GM11168 (cell line): ENCODE results near the gene MACROD2.

Experiments used
- in situ Hi-C: fragments of 300-500 bp; cut with MboI; formaldehyde crosslinking; loops from one replicate; pipeline ENCODE4 v1.12.0; 2022; ENCODE audit warnings: low sequenced_read_pairs; ENCODE audit not compliant: unreplicated experiment

The MACROD2 gene

GRCh38 chr20:15673206-15673605 is 1677.9 kb downstream of the MACROD2 start:
- in situ Hi-C loops: loop anchor here (25.0 kb wide), 2 partner anchors 411 to 1336 kb away; partner anchors contain the start of gene FLRT3

GRCh38 chr20:15674253-15675060 is 1679.1 kb downstream of the MACROD2 start:
- in situ Hi-C loops: loop anchor here (25.0 kb wide), 2 partner anchors 412 to 1337 kb away; partner anchors contain the start of gene FLRT3

- in situ Hi-C loops: no loop called here
Observed at GRCh38 chr20:15675061-15675514, 1679.8 kb downstream of the MACROD2 start.

- in situ Hi-C loops: no loop called here
Observed at GRCh38 chr20:15675813-15676484, 1680.6 kb downstream of the MACROD2 start.

- in situ Hi-C loops: no loop called here
Observed at GRCh38 chr20:15676815-15677214, 1681.5 kb downstream of the MACROD2 start.

- in situ Hi-C loops: no loop called here
Observed at GRCh38 chr20:15682690-15683089, 1687.4 kb downstream of the MACROD2 start.

GRCh38 chr20:15692570-15692969 is 1697.3 kb downstream of the MACROD2 start:
- in situ Hi-C loops: no loop called here

GRCh38 chr20:15699431-15700146 is 1704.3 kb downstream of the MACROD2 start:
- in situ Hi-C loops: loop anchor here (10.0 kb wide), 1 partner anchor 775 kb away; no protein-coding TSS in a partner anchor

- in situ Hi-C loops: loop anchor here (10.0 kb wide), 1 partner anchor 775 kb away; no protein-coding TSS in a partner anchor
Observed at GRCh38 chr20:15700147-15700765, 1704.9 kb downstream of the MACROD2 start.

GRCh38 chr20:15702161-15702560 is 1706.8 kb downstream of the MACROD2 start:
- in situ Hi-C loops: loop anchor here (10.0 kb wide), 1 partner anchor 773 kb away; no protein-coding TSS in a partner anchor

GRCh38 chr20:15703171-15703911 is 1708.0 kb downstream of the MACROD2 start:
- in situ Hi-C loops: loop anchor here (10.0 kb wide), 1 partner anchor 771 kb away; no protein-coding TSS in a partner anchor

- in situ Hi-C loops: loop anchor here (10.0 kb wide), 1 partner anchor 769 kb away; no protein-coding TSS in a partner anchor
Observed at GRCh38 chr20:15705975-15706374, 1710.7 kb downstream of the MACROD2 start.

- in situ Hi-C loops: loop anchor here (10.0 kb wide), 1 partner anchor 768 kb away; no protein-coding TSS in a partner anchor
Observed at GRCh38 chr20:15706719-15707118, 1711.4 kb downstream of the MACROD2 start.

GRCh38 chr20:15708984-15709598 is 1713.8 kb downstream of the MACROD2 start:
- in situ Hi-C loops: loop anchor here (10.0 kb wide), 1 partner anchor 766 kb away; no protein-coding TSS in a partner anchor

- in situ Hi-C loops: no loop called here
Observed at GRCh38 chr20:15710636-15711035, 1715.3 kb downstream of the MACROD2 start.

GRCh38 chr20:15711177-15711576 is 1715.9 kb downstream of the MACROD2 start:
- in situ Hi-C loops: no loop called here

- in situ Hi-C loops: no loop called here
Observed at GRCh38 chr20:15716256-15716655, 1720.9 kb downstream of the MACROD2 start.

GRCh38 chr20:15726416-15726815 is 1731.1 kb downstream of the MACROD2 start:
- in situ Hi-C loops: no loop called here

- in situ Hi-C loops: no loop called here
Observed at GRCh38 chr20:15734052-15734451, 1738.7 kb downstream of the MACROD2 start.
